Activated T-helper 1 cell treated with Interleukin-2 at 50 U/mL for 16 hours (primary cell): ENCODE measurements around the gene OTOP3.

Source experiments
- DNase-seq: peaks from one replicate; pipeline ENCODE4 v3.0.0-alpha.2; 2020; ENCODE audit warnings: low read depth

Gene OTOP3

DNA sequence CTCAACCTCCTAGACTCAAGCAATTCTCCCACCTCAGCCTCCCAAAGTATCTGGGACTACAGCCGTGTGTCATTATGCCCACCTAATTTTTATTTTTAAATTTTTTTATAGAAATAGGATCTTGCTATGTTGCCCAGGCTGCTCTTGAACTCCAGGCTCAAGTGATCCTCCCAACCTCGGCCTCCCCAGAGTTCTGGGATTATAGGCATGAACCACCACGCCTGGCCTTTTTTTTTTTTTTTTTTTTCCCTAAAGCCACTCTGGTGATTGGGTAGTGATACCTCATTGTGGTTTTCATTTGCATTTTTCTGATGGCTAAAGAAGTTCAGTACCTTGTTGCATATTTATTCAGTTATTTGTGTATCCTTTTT, 50.5 kb downstream of the OTOP3 start:
- no peak for DNase-seq

DNA sequence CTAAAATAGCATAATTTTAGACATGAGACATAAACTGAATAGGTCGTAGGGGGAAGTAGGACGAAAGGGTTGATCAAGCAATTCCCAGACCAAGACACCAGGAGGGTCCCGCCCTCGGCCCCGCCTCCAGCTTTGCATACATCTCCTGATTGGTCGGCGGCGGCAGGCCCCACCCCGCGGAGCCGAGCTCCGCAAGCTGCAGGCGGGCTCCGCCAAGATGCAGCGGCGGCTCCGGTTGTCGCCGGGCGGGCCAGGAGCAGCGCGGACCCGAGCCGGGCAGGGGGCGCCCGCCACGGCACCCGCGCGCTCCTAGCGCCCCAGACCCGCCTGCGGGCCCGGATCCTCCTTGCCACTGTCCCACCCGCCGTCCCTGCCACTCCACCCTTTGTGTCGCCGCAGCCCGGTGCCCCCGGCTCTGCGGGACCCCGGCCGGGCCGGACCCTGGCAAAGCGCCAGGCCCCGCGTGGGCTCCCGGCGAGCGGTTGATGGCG, 51.8 kb downstream of the OTOP3 start, which contains the start of gene CDR2L:
TSS of gene CDR2L (plus strand) at position 215 of the 491 bp plus-strand sequence. CDS start 412 bp downstream, outside the sequence.
- peak; percentile 85 for DNase-seq

DNA sequence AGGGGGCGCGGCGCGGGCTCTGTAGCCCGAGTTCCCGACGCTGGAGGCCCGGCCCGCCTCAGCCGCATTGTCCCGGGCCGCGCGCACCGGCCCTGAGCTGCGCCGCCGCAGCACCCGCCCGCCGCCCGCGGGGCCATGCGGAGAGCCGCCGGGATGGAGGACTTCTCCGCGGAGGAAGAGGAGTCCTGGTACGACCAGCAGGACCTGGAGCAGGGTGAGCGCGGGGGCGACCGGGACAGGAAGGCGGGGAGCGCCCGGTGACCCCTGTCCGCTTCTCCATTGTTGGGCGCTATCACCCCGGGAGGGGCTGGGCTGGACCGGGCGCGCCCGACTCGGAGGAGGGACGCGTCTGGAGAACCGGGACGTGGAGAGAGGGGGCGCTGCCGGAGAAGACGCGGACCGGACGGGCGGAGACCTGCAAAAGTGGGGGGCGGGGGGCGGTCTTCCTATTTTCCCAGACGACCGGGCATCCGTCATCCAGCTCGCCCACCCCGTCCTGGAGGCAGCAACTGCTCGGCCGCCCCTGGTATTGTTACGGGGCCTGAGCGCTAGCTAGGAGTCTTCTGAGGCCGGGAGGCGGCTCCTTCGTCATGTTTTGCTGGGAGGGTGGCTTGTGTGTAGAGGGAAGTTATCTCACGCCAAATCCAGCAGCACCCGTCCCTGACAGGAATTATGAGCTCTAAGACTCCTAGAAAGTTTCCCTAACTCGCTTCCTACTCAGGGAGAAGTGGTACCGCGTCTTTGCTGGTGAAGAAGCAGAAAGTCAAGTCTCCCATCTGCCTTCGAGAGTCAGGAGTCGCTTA, 52.4 kb downstream of the OTOP3 start:
- DNase-seq = no peak

DNA sequence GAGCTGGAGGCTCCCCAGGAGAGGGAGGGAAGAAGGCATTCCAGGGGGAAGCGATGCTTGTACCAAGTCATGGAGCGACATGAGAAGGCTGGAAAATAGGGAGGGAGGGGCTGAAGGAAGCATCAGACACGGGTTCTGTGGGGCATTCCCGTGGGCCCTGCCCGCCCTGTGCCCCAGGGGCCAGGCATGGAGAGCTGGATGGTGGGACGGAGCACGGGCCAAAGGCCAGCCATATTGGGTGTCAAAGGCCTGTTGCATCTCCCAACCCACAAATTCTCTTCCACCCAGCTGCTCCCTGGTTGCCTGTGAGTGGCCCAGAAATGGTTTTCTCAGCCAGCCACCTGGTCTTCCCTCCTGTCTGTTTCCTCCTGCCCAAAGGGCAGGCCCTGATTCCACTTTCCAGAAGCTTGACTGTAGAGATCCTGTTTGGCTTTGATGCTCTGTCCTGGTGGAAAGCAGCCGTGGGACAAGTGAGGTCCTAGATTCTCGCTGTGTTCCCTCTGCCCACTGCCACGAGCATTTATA, 54.9 kb downstream of the OTOP3 start:
- no peak for DNase-seq

- no peak for DNase-seq
These were observed 56.5 kb downstream of the OTOP3 start for GRCh38 chr17:74992223-74992622.

DNA sequence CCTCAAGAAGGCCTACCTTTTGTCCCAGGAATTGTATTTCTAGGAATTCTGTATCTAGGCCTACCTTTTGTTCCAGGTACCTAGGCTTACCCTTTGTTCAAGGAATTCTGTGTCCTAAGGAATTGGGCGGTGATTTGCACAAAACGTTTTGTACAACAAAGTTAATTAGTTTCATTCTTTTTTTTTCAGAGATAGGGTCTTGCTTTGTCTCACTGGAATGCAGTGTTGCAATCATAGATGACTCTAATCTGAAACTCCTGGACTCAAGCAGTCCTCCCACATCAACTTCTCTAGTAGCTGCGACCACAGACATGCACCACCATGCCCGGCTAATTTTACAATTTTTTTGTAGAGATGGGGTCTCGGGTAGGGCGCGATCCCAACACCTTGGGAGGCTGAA, 58.7 kb downstream of the OTOP3 start:
- DNase-seq = no peak

GRCh38 chr17:74995847-74996246, 60.1 kb downstream of the OTOP3 start:
- no peak for DNase-seq

GRCh38 chr17:74998783-74999182, 63.1 kb downstream of the OTOP3 start:
- DNase-seq = no peak

GRCh38 chr17:74999523-74999922, 63.8 kb downstream of the OTOP3 start:
- DNase-seq = no peak
